ENCODE data around the gene CXCL3.

The CXCL3 gene

DNA sequence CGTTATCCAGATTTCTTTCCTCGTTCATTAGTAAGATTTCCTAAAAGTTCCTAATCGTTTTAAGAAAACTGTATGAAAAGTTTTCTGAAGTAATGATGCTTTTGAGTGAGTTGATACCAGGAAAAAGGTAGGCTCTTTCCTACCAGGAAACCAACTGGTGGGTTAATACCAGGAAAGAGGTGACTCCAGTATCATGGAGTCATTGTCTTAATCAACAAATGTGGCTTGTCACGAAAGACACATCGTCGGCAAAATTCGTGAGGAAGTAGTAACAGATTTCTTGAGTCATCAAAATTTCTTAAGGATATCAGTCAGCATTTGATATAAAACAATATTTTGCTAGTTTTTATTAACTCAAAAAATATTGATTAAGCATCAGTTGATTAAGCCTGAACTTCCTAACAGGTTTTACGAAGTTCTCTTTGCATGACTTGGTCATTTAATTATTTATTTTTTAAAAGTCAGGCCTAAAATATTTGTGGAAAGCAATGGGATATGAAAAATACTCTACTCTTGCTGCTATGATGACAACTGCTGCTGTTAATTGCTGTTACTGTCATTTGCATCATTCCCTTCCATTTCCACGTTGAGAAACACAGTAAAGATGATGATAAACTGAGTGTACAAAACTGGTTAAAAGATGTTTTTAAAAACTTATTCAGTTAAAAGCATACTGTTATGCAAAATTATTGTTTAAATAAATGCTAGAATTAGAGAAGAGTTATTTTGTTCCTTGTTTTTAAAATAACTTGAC lies 47.3 kb downstream of the CXCL3 start:
- no peak overlapping the region for H3K4me3 ChIP-seq (ENCODE audit: low read length)
- no peak for DNase-seq (ENCODE audit: low read depth)
- TF ChIP-seq CTCF (conservative IDR thresholded peaks at IDR 0.05; ENCODE audit: low read length), result no peak

- TF ChIP-seq CTCF (conservative IDR thresholded peaks at IDR 0.05; ENCODE audit: low read length), result no peak
- no peak for DNase-seq (ENCODE audit: low read depth)
- no peak overlapping the region for H3K4me3 ChIP-seq (ENCODE audit: low read length)
These were observed 48.6 kb downstream of the CXCL3 start for GRCh38 chr4:73989928-73990327.

- H3K4me3 ChIP-seq (ENCODE audit: low read length), result no peak overlapping the region
- no peak for DNase-seq (ENCODE audit: low read depth)
- no peak for TF ChIP-seq CTCF (conservative IDR thresholded peaks at IDR 0.05; ENCODE audit: low read length)
These were observed 49.5 kb downstream of the CXCL3 start for GRCh38 chr4:73989031-73989430.

GRCh38 chr4:73988061-73988460 lies 50.4 kb downstream of the CXCL3 start, which contains the start of gene PPBP:
TSS of gene PPBP (minus strand) at chr4:73988190. CDS start at chr4:73988103, 87 bp downstream.
- no peak within 1 kb of the TSS for H3K4me3 ChIP-seq (ENCODE audit: low read length)
- no peak for DNase-seq (ENCODE audit: low read depth)
- no peak for TF ChIP-seq CTCF (conservative IDR thresholded peaks at IDR 0.05; ENCODE audit: low read length)
